H9 (cell line): Measurements from ENCODE around the gene R3HDM2. TPM values are rescaled to one million over a fixed set of nuclear protein-coding genes. Genes with fewer than 3 reads are reported as not detected.

Experiments
- DNase-seq: peaks from one replicate; pipeline ENCODE4 v3.0.0-alpha.2; 2017
- H2AFZ ChIP-seq: one replicate; pipeline ENCODE4 v1.6.1; 2013; ENCODE audit warnings: mild to moderate bottlenecking, low read length, control low read depth, moderate library complexity
- H2AK5ac ChIP-seq: 2 replicates; pipeline ENCODE4 v1.6.1; 2013; ENCODE audit warnings: low read length, control low read depth, mixed read lengths; ENCODE audit not compliant: insufficient read length
- H2BK120ac ChIP-seq: one replicate; pipeline ENCODE4 v1.6.1; 2013; ENCODE audit warnings: low read depth, mild to moderate bottlenecking, low read length, control low read depth, inconsistent platforms; ENCODE audit not compliant: poor library complexity, severe bottlenecking
- H2BK12ac ChIP-seq: 2 replicates; pipeline ENCODE4 v1.6.1; 2013; ENCODE audit warnings: low read length, control low read depth, mixed read lengths, low read depth; ENCODE audit not compliant: insufficient read length
- H2BK15ac ChIP-seq: 2 replicates; pipeline ENCODE4 v1.6.1; 2013; ENCODE audit warnings: low read depth, low read length, control low read depth
- H2BK20ac ChIP-seq: one replicate; pipeline ENCODE4 v1.6.1; 2013; ENCODE audit warnings: low read depth, mild to moderate bottlenecking, low read length, control low read depth, inconsistent platforms; ENCODE audit not compliant: poor library complexity, severe bottlenecking
- H2BK5ac ChIP-seq: 2 replicates; pipeline ENCODE4 v1.6.1; 2013; ENCODE audit warnings: low read length, control low read depth, mixed read lengths; ENCODE audit not compliant: insufficient read length
- H3K14ac ChIP-seq: 2 replicates; pipeline ENCODE4 v1.6.1; 2013; ENCODE audit warnings: low read length, control low read depth; ENCODE audit not compliant: insufficient read depth
- H3K18ac ChIP-seq: 2 replicates; pipeline ENCODE4 v1.6.1; 2013; ENCODE audit warnings: low read depth, mild to moderate bottlenecking, mixed read lengths, low read length, control low read depth; ENCODE audit not compliant: insufficient read length
- H3K23ac ChIP-seq: 2 replicates; pipeline ENCODE4 v1.6.1; 2013; ENCODE audit warnings: low read length, control low read depth, mixed read lengths, low read depth; ENCODE audit not compliant: insufficient read length
- H3K23me2 ChIP-seq: 2 replicates; pipeline ENCODE4 v1.6.1; 2013; ENCODE audit warnings: low read depth, mild to moderate bottlenecking, mixed read lengths, low read length, control low read depth; ENCODE audit not compliant: insufficient read length, poor library complexity, severe bottlenecking
- H3K27ac ChIP-seq: 2 replicates; pipeline ENCODE4 v1.5.1; 2013; ENCODE audit warnings: low read length, control low read depth, mixed read lengths, low read depth; ENCODE audit not compliant: insufficient read length
- H3K27me3 ChIP-seq: 2 replicates; pipeline ENCODE4 v1.6.1; 2013; ENCODE audit warnings: low read length, control low read depth, inconsistent platforms; ENCODE audit not compliant: insufficient read depth
- H3K4ac ChIP-seq: 2 replicates; pipeline ENCODE4 v1.6.1; 2013; ENCODE audit warnings: low read depth, mild to moderate bottlenecking, control low read depth, inconsistent platforms, low read length, moderate library complexity
- H3K4me1 ChIP-seq: 2 replicates; pipeline ENCODE4 v1.6.1; 2013; ENCODE audit warnings: low read length, control low read depth, inconsistent platforms; ENCODE audit not compliant: insufficient read depth
- H3K4me2 ChIP-seq: 2 replicates; pipeline ENCODE4 v1.6.1; 2013; ENCODE audit warnings: low read length, control low read depth, mixed read lengths; ENCODE audit not compliant: insufficient read length, insufficient read depth
- H3K56ac ChIP-seq: 2 replicates; pipeline ENCODE4 v1.6.1; 2013; ENCODE audit warnings: low read depth, mild to moderate bottlenecking, mixed read lengths, low read length, control low read depth; ENCODE audit not compliant: insufficient read length
- H3K79me1 ChIP-seq: 2 replicates; pipeline ENCODE4 v1.6.1; 2013; ENCODE audit warnings: low read depth, mild to moderate bottlenecking, moderate library complexity, low read length, control low read depth, inconsistent platforms; ENCODE audit not compliant: insufficient read depth, poor library complexity, severe bottlenecking
- H3K79me2 ChIP-seq: 2 replicates; pipeline ENCODE4 v1.6.1; 2013; ENCODE audit warnings: low read length, control low read depth, inconsistent platforms; ENCODE audit not compliant: insufficient read depth
- H3K9ac ChIP-seq: 2 replicates; pipeline ENCODE4 v1.6.1; 2013; ENCODE audit warnings: low read length, control low read depth, mixed read lengths; ENCODE audit not compliant: insufficient read length; ENCODE audit errors: extremely low read depth
- H3K9me3 ChIP-seq: one replicate; pipeline ENCODE4 v1.6.1; 2013; ENCODE audit warnings: low read depth, low read length, inconsistent platforms; ENCODE audit not compliant: control insufficient read depth
- H3T11ph ChIP-seq: one replicate; pipeline ENCODE4 v1.6.1; 2013; ENCODE audit warnings: mild to moderate bottlenecking, low read length, control low read depth, inconsistent platforms
- H4K20me1 ChIP-seq: one replicate; pipeline ENCODE4 v1.6.1; 2013; ENCODE audit not compliant: control insufficient read depth, insufficient read length, insufficient read depth
- H4K5ac ChIP-seq: 2 replicates; pipeline ENCODE4 v1.6.1; 2013; ENCODE audit warnings: low read depth, mild to moderate bottlenecking, mixed read lengths, low read length, control low read depth; ENCODE audit not compliant: insufficient read length
- H4K8ac ChIP-seq: replicated peaks from 2 replicates; pipeline ENCODE4 v1.6.1; 2013; ENCODE audit warnings: low read length, control low read depth, mixed read lengths, low read depth; ENCODE audit not compliant: insufficient read length
- H4K91ac ChIP-seq: 2 replicates; pipeline ENCODE4 v1.6.1; 2013; ENCODE audit warnings: low read depth, mild to moderate bottlenecking, moderate library complexity, mixed read lengths, low read length, control low read depth; ENCODE audit not compliant: insufficient read length
- H3K27ac Mint-ChIP-seq, 3 experiments: 2 replicates in 2 of 3; 3 replicates in 1 of 3; pipeline ENCODE4 v1.8.0; 2020 to 2021; ENCODE audit warnings: mixed read lengths in 3 of 3, mild to moderate bottlenecking in 1 of 3, moderate library complexity in 1 of 3
- H3K27me3 Mint-ChIP-seq: 2 replicates; pipeline ENCODE4 v1.8.0; 2021; ENCODE audit warnings: low read depth, mild to moderate bottlenecking, moderate library complexity, mixed read lengths
- H3K36me3 Mint-ChIP-seq, 3 experiments: 2 replicates in 2 of 3; 3 replicates in 1 of 3; pipeline ENCODE4 v1.8.0; 2020 to 2021; ENCODE audit warnings: low read depth in 3 of 3, mixed read lengths in 3 of 3; ENCODE audit not compliant: insufficient read depth in 1 of 3
- H3K4me1 Mint-ChIP-seq, 2 experiments: 2 replicates each; pipeline ENCODE4 v1.8.0; 2020; ENCODE audit warnings: mixed read lengths in 2 of 2
- H3K4me3 Mint-ChIP-seq, 2 experiments: 2 replicates in 1 of 2; 3 replicates in 1 of 2; pipeline ENCODE4 v1.8.0; 2020 to 2021; ENCODE audit warnings: mild to moderate bottlenecking in 2 of 2, mixed read lengths in 2 of 2, moderate library complexity in 1 of 2
- H3K9me3 Mint-ChIP-seq, 2 experiments: 2 replicates in 1 of 2; 3 replicates in 1 of 2; pipeline ENCODE4 v1.8.0; 2020; ENCODE audit warnings: mild to moderate bottlenecking in 2 of 2, mixed read lengths in 2 of 2, moderate library complexity in 1 of 2
- WGBS: extraction: QIAGEN DNeasy Blood & Tissue Kit; methylation state at CpG from one replicate; pipeline ENCODE4 v1.1.7; 2013; ENCODE audit warnings: missing lambda C conversion rate, low lambda C conversion rate, mixed read lengths; ENCODE audit not compliant: insufficient read length; ENCODE audit errors: extremely low coverage; 5-methylcytosine and 5-hydroxymethylcytosine counted together
- total RNA-seq: library from RNA; stranded (reverse); gene quantifications from 2 replicates; pipeline ENCODE4 v1.2.1, GENCODE V29; 2021
- TF ChIP-seq, protein P1 (sequence below): fragments of 200-600 bp; sonication (generic); conservative IDR thresholded peaks from 3 replicates; pipeline ENCODE4 v1.8.0; 2021; ENCODE audit warnings: antibody characterized with exemption, mild to moderate bottlenecking

Gene R3HDM2
- total RNA-seq, 1 experiment from 2014 or later, result 43.9 TPM

DNA sequence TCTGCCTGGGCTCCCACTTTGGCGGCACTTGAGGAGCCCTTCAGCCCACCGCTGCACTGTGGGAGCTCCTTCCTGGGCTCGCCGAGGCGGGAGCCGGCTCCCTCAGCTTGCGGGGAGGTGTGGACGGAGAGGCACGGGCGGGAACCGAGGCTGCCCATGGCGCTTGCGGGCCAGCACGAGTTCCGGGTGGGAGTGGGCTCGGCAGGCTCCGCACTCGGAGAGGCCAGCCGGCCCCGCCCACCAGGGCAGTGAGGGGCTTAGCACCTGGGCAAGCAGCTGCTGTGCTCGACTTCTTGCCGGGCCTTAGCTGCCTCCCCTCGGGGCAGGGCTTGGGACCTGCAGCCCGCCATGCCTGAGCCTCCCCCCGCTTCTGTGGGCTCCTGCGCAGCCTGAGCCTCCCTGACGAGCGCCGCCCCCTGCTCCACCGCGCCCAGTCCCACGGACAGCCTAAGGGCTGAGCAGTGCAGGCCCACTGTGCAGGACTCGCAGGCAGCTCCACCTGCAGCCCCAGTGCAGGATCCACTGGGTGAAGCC lies 44.6 kb downstream of the R3HDM2 start:
- Mint-ChIP-seq H3K4me1 (peaks cover 8 to 9% of the 10 kb centered on the region in 2 experiments), H3K27ac (no peak overlapping the region), H3K9me3 (no peaks in the 10 kb centered on the region), H3K36me3 (peaks cover 2 to 18% (median 14%) of the 10 kb centered on the region in 3 experiments; a peak in 6 of 7 replicates), H3K27me3 (no peaks in the 10 kb centered on the region), H3K4me3 (no peak overlapping the region)
- Histone ChIP-seq H3K4me2 (no peak overlapping the region), H4K20me1 (no peaks in the 10 kb centered on the region), H2BK15ac (no peak overlapping the region), H3K9me3 (no peaks in the 10 kb centered on the region), H4K91ac (no peak overlapping the region), H2BK12ac (no peak overlapping the region), H3K18ac (no peak overlapping the region), H3T11ph (no peak overlapping the region), H3K14ac (no peak overlapping the region), H3K56ac (no peak overlapping the region), H3K4me1 (no peaks in the 10 kb centered on the region; the same call in 1 of the 2 replicates), H2AK5ac (no peak overlapping the region), H3K79me1 (no peaks in the 10 kb centered on the region), H2BK5ac (no peak overlapping the region), H3K27ac (no peak overlapping the region), H3K23ac (no peak overlapping the region), H3K23me2 (no peaks in the 10 kb centered on the region), H4K5ac (no peak overlapping the region), H3K79me2 (no peaks in the 10 kb centered on the region), H2BK20ac (no peak overlapping the region), H3K27me3 (no peaks in the 10 kb centered on the region), H2BK120ac (no peak overlapping the region), H3K9ac (no peak overlapping the region), H4K8ac (no peak overlapping the region), H2AFZ (no peak overlapping the region), H3K4ac (no peak overlapping the region)
- DNase-seq, result peak; percentile 41
- TF ChIP-seq, protein P1, sequence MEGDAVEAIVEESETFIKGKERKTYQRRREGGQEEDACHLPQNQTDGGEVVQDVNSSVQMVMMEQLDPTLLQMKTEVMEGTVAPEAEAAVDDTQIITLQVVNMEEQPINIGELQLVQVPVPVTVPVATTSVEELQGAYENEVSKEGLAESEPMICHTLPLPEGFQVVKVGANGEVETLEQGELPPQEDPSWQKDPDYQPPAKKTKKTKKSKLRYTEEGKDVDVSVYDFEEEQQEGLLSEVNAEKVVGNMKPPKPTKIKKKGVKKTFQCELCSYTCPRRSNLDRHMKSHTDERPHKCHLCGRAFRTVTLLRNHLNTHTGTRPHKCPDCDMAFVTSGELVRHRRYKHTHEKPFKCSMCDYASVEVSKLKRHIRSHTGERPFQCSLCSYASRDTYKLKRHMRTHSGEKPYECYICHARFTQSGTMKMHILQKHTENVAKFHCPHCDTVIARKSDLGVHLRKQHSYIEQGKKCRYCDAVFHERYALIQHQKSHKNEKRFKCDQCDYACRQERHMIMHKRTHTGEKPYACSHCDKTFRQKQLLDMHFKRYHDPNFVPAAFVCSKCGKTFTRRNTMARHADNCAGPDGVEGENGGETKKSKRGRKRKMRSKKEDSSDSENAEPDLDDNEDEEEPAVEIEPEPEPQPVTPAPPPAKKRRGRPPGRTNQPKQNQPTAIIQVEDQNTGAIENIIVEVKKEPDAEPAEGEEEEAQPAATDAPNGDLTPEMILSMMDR, result no peak
- WGBS, result no CpG with 5 or more reads among the region's 33 CpGs
